GM23248 (cell line): ENCODE results near the gene ARL13B. TPM values are rescaled to one million over a fixed set of nuclear protein-coding genes. Genes with fewer than 3 reads are reported as not detected.

ENCODE experiments used
- DNase-seq: peaks from one replicate; pipeline ENCODE4 v3.0.0-alpha.2; 2015
- H2AFZ ChIP-seq: fragments of 200-600 bp; sonication (generic); 2 replicates; pipeline ENCODE4 v1.6.1; 2016; ENCODE audit warnings: antibody characterized with exemption
- H3F3A ChIP-seq: fragments of 200-600 bp; sonication (generic); 2 replicates; pipeline ENCODE4 v1.6.1; 2016; ENCODE audit warnings: mild to moderate bottlenecking, antibody characterized with exemption, mixed run types; ENCODE audit not compliant: insufficient read depth
- H3K27ac ChIP-seq: fragments of 200-600 bp; sonication (generic); 2 replicates; pipeline ENCODE4 v1.5.1; 2016; ENCODE audit warnings: mild to moderate bottlenecking
- H3K27me3 ChIP-seq: fragments of 200-600 bp; sonication (generic); replicated peaks from 2 replicates; pipeline ENCODE4 v1.6.1; 2016; ENCODE audit warnings: mild to moderate bottlenecking; ENCODE audit not compliant: insufficient read depth
- H3K36me3 ChIP-seq: fragments of 200-600 bp; sonication (generic); 2 replicates; pipeline ENCODE4 v1.6.1; 2016; ENCODE audit warnings: low read depth, mild to moderate bottlenecking
- H3K4me1 ChIP-seq: fragments of 200-600 bp; sonication (generic); 2 replicates; pipeline ENCODE4 v1.6.1; 2016; ENCODE audit warnings: mild to moderate bottlenecking; ENCODE audit not compliant: insufficient read depth
- H3K4me2 ChIP-seq: fragments of 200-600 bp; sonication (generic); one replicate; pipeline ENCODE4 v1.6.1; 2016; ENCODE audit warnings: mild to moderate bottlenecking; ENCODE audit not compliant: unreplicated experiment
- H3K4me3 ChIP-seq: fragments of 200-600 bp; sonication (generic); 2 replicates; pipeline ENCODE4 v1.5.1; 2016; ENCODE audit warnings: mild to moderate bottlenecking
- H3K79me2 ChIP-seq: fragments of 200-600 bp; sonication (generic); 2 replicates; pipeline ENCODE4 v1.6.1; 2016; ENCODE audit warnings: mild to moderate bottlenecking; ENCODE audit not compliant: insufficient read depth
- H3K9ac ChIP-seq: fragments of 200-600 bp; sonication (generic); 2 replicates; pipeline ENCODE4 v1.6.1; 2016; ENCODE audit warnings: mild to moderate bottlenecking
- H3K9me2 ChIP-seq: fragments of 200-600 bp; sonication (generic); 2 replicates; pipeline ENCODE4 v1.6.1; 2016; ENCODE audit warnings: mixed run types, mild to moderate bottlenecking, moderate library complexity; ENCODE audit not compliant: insufficient read depth
- H3K9me3 ChIP-seq: fragments of 200-600 bp; sonication (generic); one replicate; pipeline ENCODE4 v1.6.1; 2017; ENCODE audit warnings: low read depth
- H4K20me1 ChIP-seq: fragments of 200-600 bp; sonication (generic); 2 replicates; pipeline ENCODE4 v1.6.0; 2016; ENCODE audit not compliant: insufficient read depth
- EZH2 ChIP-seq: fragments of 200-600 bp; sonication (generic); IDR thresholded peaks from 2 replicates; pipeline ENCODE4 v1.6.1; 2018; ENCODE audit warnings: antibody characterized with exemption, mild to moderate bottlenecking; ENCODE audit not compliant: insufficient read depth, poor library complexity, severe bottlenecking
- EZH2phosphoT487 ChIP-seq: fragments of 200-600 bp; sonication (generic); IDR thresholded peaks from 2 replicates; pipeline ENCODE4 v1.6.1; 2018; ENCODE audit warnings: antibody characterized with exemption, moderate library complexity, mild to moderate bottlenecking, low read depth; ENCODE audit not compliant: insufficient read depth
- WGBS, 2 experiments: methylation state at CpG; one replicate each; pipeline ENCODE4 v1.1.6; 2015 to 2017; ENCODE audit warnings: low lambda C conversion rate in 2 of 2, low coverage in 1 of 2; ENCODE audit errors: missing lambda C conversion rate in 2 of 2; 5-methylcytosine and 5-hydroxymethylcytosine counted together
- in situ Hi-C: fragments of 300-500 bp; cut with MboI; formaldehyde crosslinking; loops from 2 replicates; pipeline ENCODE4 v1.15.0; 2020
- polyA plus RNA-seq: library from polyadenylated mRNA; unstranded; fragments of >200 nt; fragmentation: Nextera tagmentation; extraction: Ambion mirVana; gene quantifications from 2 replicates; pipeline ENCODE4 v1.2.1, GENCODE V29; 2016
- total RNA-seq: library from RNA; depleted of rRNA; stranded (reverse); fragments of >200 nt; shearing (Covaris generic); gene quantifications from 2 replicates; pipeline ENCODE4 v1.2.3, GENCODE V29; 2014

The ARL13B gene
- total and polyA plus RNA-seq, 2 experiments from 2014 or later: 15.0 to 16.9 TPM

GRCh38 chr3:94082391-94082937 is 102.5 kb downstream of the ARL13B start:
- no peak overlapping the region for H2AFZ ChIP-seq
- H3K4me2 ChIP-seq: no peak overlapping the region
- H3K9ac ChIP-seq: no peak overlapping the region
- TF ChIP-seq EZH2: no peak
- TF ChIP-seq EZH2phosphoT487: no peak
- H3K4me1 ChIP-seq: no peaks in the 10 kb centered on the region
- H4K20me1 ChIP-seq: no peaks in the 10 kb centered on the region
- no peaks in the 10 kb centered on the region for H3K9me2 ChIP-seq
- no peaks in the 10 kb centered on the region for H3K9me3 ChIP-seq
- no peaks in the 10 kb centered on the region for H3K36me3 ChIP-seq
- in situ Hi-C loops: no loop called here
- 82 to 87% methylated on average over 8 of the region's 8 CpGs for WGBS, 2 experiments
- no peak for DNase-seq
- no peak overlapping the region for H3K27ac ChIP-seq
- no peaks in the 10 kb centered on the region for H3K27me3 ChIP-seq
- H3K79me2 ChIP-seq: 0 out of 2 replicates have a peak, but pooled peaks cover 17% of the 10 kb centered on the region
- no peaks in the 10 kb centered on the region for H3F3A ChIP-seq
- no peak overlapping the region for H3K4me3 ChIP-seq

- in situ Hi-C loops: no loop called here
- no peak overlapping the region for H3K9ac ChIP-seq
- no peaks in the 10 kb centered on the region for H3K9me3 ChIP-seq
- H3F3A ChIP-seq: no peaks in the 10 kb centered on the region
- H3K27me3 ChIP-seq: no peaks in the 10 kb centered on the region
- DNase-seq: no peak
- TF ChIP-seq EZH2: no peak
- TF ChIP-seq EZH2phosphoT487: no peak
- H2AFZ ChIP-seq: no peak overlapping the region
- no peaks in the 10 kb centered on the region for H3K4me1 ChIP-seq
- no peak overlapping the region for H3K27ac ChIP-seq
- no peaks in the 10 kb centered on the region for H3K9me2 ChIP-seq
- H3K4me2 ChIP-seq: no peak overlapping the region
- 83 to 85% methylated on average over 4 of the region's 4 CpGs for WGBS, 2 experiments
- H4K20me1 ChIP-seq: no peaks in the 10 kb centered on the region
- H3K36me3 ChIP-seq: no peaks in the 10 kb centered on the region
- 0 out of 2 replicates have a peak, but pooled peaks cover 11% of the 10 kb centered on the region for H3K79me2 ChIP-seq
- H3K4me3 ChIP-seq: no peak overlapping the region
These were observed 103.3 kb downstream of the ARL13B start for GRCh38 chr3:94083261-94083660.

GRCh38 chr3:94089126-94089525 is 109.2 kb downstream of the ARL13B start:
- H3K27me3 ChIP-seq: no peaks in the 10 kb centered on the region
- DNase-seq: no peak
- H3K4me3 ChIP-seq: no peak overlapping the region
- WGBS, 2 experiments: 95 to 100% methylated on average over 1 of the region's 1 CpG
- no peak overlapping the region for H3K4me2 ChIP-seq
- no peaks in the 10 kb centered on the region for H3K9me3 ChIP-seq
- in situ Hi-C loops: no loop called here
- no peak overlapping the region for H2AFZ ChIP-seq
- no peaks in the 10 kb centered on the region for H4K20me1 ChIP-seq
- H3K4me1 ChIP-seq: no peaks in the 10 kb centered on the region
- H3K79me2 ChIP-seq: no peaks in the 10 kb centered on the region
- TF ChIP-seq EZH2: no peak
- TF ChIP-seq EZH2phosphoT487: no peak
- H3K9ac ChIP-seq: no peak overlapping the region
- no peaks in the 10 kb centered on the region for H3F3A ChIP-seq
- no peak overlapping the region for H3K27ac ChIP-seq
- H3K9me2 ChIP-seq: no peaks in the 10 kb centered on the region
- peaks cover 6% of the 10 kb centered on the region; the same call in 1 of the 2 replicates for H3K36me3 ChIP-seq

- Histone ChIP-seq H3K79me2 (no peaks in the 10 kb centered on the region), H3K4me1 (no peaks in the 10 kb centered on the region), H3K27ac (no peak overlapping the region), H3K9ac (no peak overlapping the region), H3K27me3 (no peaks in the 10 kb centered on the region), H3K9me3 (no peaks in the 10 kb centered on the region), H3K4me3 (no peak overlapping the region), H2AFZ (no peak overlapping the region), H3F3A (no peaks in the 10 kb centered on the region), H3K9me2 (no peaks in the 10 kb centered on the region), H3K36me3 (peaks cover 10% of the 10 kb centered on the region), H3K4me2 (no peak overlapping the region), H4K20me1 (no peaks in the 10 kb centered on the region)
- DNase-seq: no peak
- in situ Hi-C loops: no loop called here
- TF ChIP-seq EZH2 (no peak), EZH2phosphoT487 (no peak)
- WGBS, 2 experiments: 95 to 97% methylated on average over 1 of the region's 1 CpG
These were observed 112.1 kb downstream of the ARL13B start for GRCh38 chr3:94092086-94092485.

- TF ChIP-seq EZH2phosphoT487: no peak
- TF ChIP-seq EZH2: no peak
- in situ Hi-C loops: no loop called here
- Histone ChIP-seq H3F3A (0 out of 2 replicates have a peak, but pooled peaks cover 3% of the 10 kb centered on the region), H3K27ac (no peak overlapping the region), H3K9me3 (no peaks in the 10 kb centered on the region), H3K9me2 (no peaks in the 10 kb centered on the region), H2AFZ (no peak overlapping the region), H4K20me1 (no peaks in the 10 kb centered on the region), H3K36me3 (peaks cover 21% of the 10 kb centered on the region), H3K4me3 (no peak overlapping the region), H3K27me3 (no peaks in the 10 kb centered on the region), H3K79me2 (no peaks in the 10 kb centered on the region), H3K4me2 (no peak overlapping the region), H3K9ac (no peak overlapping the region), H3K4me1 (no peaks in the 10 kb centered on the region)
- WGBS, 2 experiments: 93 to 95% methylated on average over 1 of the region's 1 CpG
- DNase-seq: no peak
These were observed 113.2 kb downstream of the ARL13B start for GRCh38 chr3:94093151-94093550.
